ENCODE results near the gene TSACC. TPM values are rescaled to one million over a fixed set of nuclear protein-coding genes. Genes with fewer than 3 reads are reported as not detected.

Gene TSACC
- total and polyA plus RNA-seq, 9 of the 15 experiments (the other 6 are each of a cell fraction or from before 2014, with no cell fraction given), result 0.45 to 7.4 (median 2.6) TPM

- TF ChIP-seq REST (IDR thresholded peaks at IDR 0.05; ENCODE audit: borderline replicate concordance) (peak; percentile 76; the same call in 1 of the 2 replicates), REST (CRISPR knock-in tag; IDR thresholded peaks at IDR 0.05; ENCODE audit: low read depth) (no peak), MAFG (tag; conservative IDR thresholded peaks at IDR 0.05) (peak; percentile 56), HNRNPLL (IDR thresholded peaks at IDR 0.05; ENCODE audit: low read depth, low read length, poor library complexity, severe bottlenecking) (no peak), SMC3 (conservative IDR thresholded peaks at IDR 0.05; ENCODE audit: insufficient read depth, low read depth, low read length) (peak; percentile 89), CREM (IDR thresholded peaks at IDR 0.05; ENCODE audit: low read depth) (peak; percentile 36), MEIS2 (IDR thresholded peaks at IDR 0.05; ENCODE audit: partially characterized antibody) (no peak), ZEB2 (IDR thresholded peaks at IDR 0.05) (no peak), MYC (IDR thresholded peaks at IDR 0.05; ENCODE audit: low read depth, low read length) (peak; percentile 72), MYC (CRISPR knock-in tag; IDR thresholded peaks at IDR 0.05; ENCODE audit: borderline replicate concordance, low read depth) (no peak), L3MBTL2 (IDR thresholded peaks at IDR 0.05) (peak; percentile 26; the same call in 1 of the 2 replicates), CC2D1A (IDR thresholded peaks at IDR 0.05) (0 out of 2 replicates have a peak, but pooled peaks have one; percentile 19), ZNF232 (CRISPR knock-in tag; IDR thresholded peaks at IDR 0.05) (no peak), RREB1 (CRISPR knock-in tag; IDR thresholded peaks at IDR 0.05) (no peak), TARDBP (IDR thresholded peaks at IDR 0.05) (no peak), ARHGAP35 (IDR thresholded peaks at IDR 0.05; ENCODE audit: partially characterized antibody) (no peak), ZNF24 (IDR thresholded peaks at IDR 0.05) (peak; percentile 91)
These were observed 44.7 kb downstream of the TSACC start (continued) for GRCh38 chr1:156383023-156383422.

Data from K562 (cell line).